A673 (cell line): Measurements from ENCODE around the gene TMPO. TPM values are rescaled to one million over a fixed set of nuclear protein-coding genes. Genes with fewer than 3 reads are reported as not detected.
"Not testable (repeated sequence)": the region's sequence is repeated elsewhere in the genome, so short reads cannot be mapped to it uniquely, and the experiment has no call there.

Source experiments
- BruUV-seq: library from RNA; stranded (reverse); fragments of 400-500 nt; replicated peaks from 2 replicates; lab custom pipeline; 2021; lab: Mats Ljungman, UMichigan
- CTCF ChIA-PET: fragments of 300-600 bp; sonication (Branson Sonifier 250); formaldehyde crosslinking; loops from one replicate; lab custom pipeline; 2022; ENCODE audit warnings: antibody characterized with exemption; lab: Charles Lee
- POLR2A ChIA-PET: fragments of 300-600 bp; sonication (Branson Sonifier 250); formaldehyde crosslinking; loops from one replicate; lab custom pipeline; 2022; ENCODE audit warnings: antibody characterized with exemption; ENCODE audit not compliant: low non-redundant PET; lab: Charles Lee
- DNase-seq: peaks from one replicate; pipeline ENCODE4 v3.0.0-alpha.2; 2015; ENCODE audit warnings: low spot score
- H3K27ac ChIP-seq: fragments of 200-600 bp; sonication (generic); 2 replicates; pipeline ENCODE4 v1.5.1; 2016; ENCODE audit warnings: mixed run types, low read depth, mild to moderate bottlenecking, mixed read lengths, antibody characterized with exemption, low read length; ENCODE audit not compliant: poor library complexity, severe bottlenecking
- H3K27me3 ChIP-seq: fragments of 200-600 bp; sonication (generic); replicated peaks from 2 replicates; pipeline ENCODE4 v1.6.1; 2017; ENCODE audit warnings: mixed run types, low read depth, mild to moderate bottlenecking, mixed read lengths, antibody characterized with exemption, low read length; ENCODE audit not compliant: insufficient read depth, poor library complexity
- H3K36me3 ChIP-seq: fragments of 200-600 bp; sonication (generic); 2 replicates; pipeline ENCODE4 v1.6.1; 2016; ENCODE audit warnings: mixed run types, mild to moderate bottlenecking, mixed read lengths, antibody characterized with exemption, low read length; ENCODE audit not compliant: insufficient read depth, poor library complexity, severe bottlenecking
- H3K4me1 ChIP-seq: fragments of 200-600 bp; sonication (generic); 2 replicates; pipeline ENCODE4 v1.6.1; 2017; ENCODE audit warnings: mixed run types, mild to moderate bottlenecking, mixed read lengths, antibody characterized with exemption, low read length; ENCODE audit not compliant: insufficient read depth, poor library complexity, severe bottlenecking
- H3K4me3 ChIP-seq: fragments of 200-600 bp; sonication (generic); 2 replicates; pipeline ENCODE4 v1.5.1; 2016; ENCODE audit warnings: low read depth, mixed run types, mild to moderate bottlenecking, mixed read lengths, low read length; ENCODE audit not compliant: poor library complexity, severe bottlenecking
- H3K9me3 ChIP-seq: fragments of 200-600 bp; sonication (generic); 2 replicates; pipeline ENCODE4 v1.6.1; 2016; ENCODE audit warnings: mixed run types, low read depth, mild to moderate bottlenecking, mixed read lengths, antibody characterized with exemption, low read length; ENCODE audit not compliant: poor library complexity, severe bottlenecking
- EZH2 ChIP-seq: fragments of 200-600 bp; sonication (generic); IDR thresholded peaks from 2 replicates; pipeline ENCODE4 v1.6.1; 2017; ENCODE audit warnings: borderline replicate concordance, low read depth, mild to moderate bottlenecking, mixed read lengths, antibody characterized with exemption, low read length; ENCODE audit not compliant: poor library complexity, severe bottlenecking
- intact Hi-C: fragments of 100-400 bp; cut with micrococcal nuclease; formaldehyde crosslinking; loops from one replicate; pipeline ENCODE4 v1.10.0; 2022; ENCODE audit not compliant: unreplicated experiment
- total RNA-seq: library from RNA; stranded (reverse); gene quantifications from 2 replicates; pipeline ENCODE4 v1.2.3, GENCODE V29; 2021
- TF ChIP-seq, protein P1 (sequence below): fragments of 300-800, 200-600 bp; sonication (generic); conservative IDR thresholded peaks from 2 replicates; pipeline ENCODE4 v1.5.1; 2017; ENCODE audit warnings: low read depth, mild to moderate bottlenecking, antibody characterized with exemption, low read length, moderate library complexity, mixed read lengths

The TMPO gene
- total RNA-seq, 1 experiment from 2014 or later = 296 TPM

GRCh38 chr12:98503592-98504367 lies 11.6 kb upstream of the TMPO start:
- Histone ChIP-seq H3K4me1 (no peaks in the 10 kb centered on the region), H3K27me3 (no peaks in the 10 kb centered on the region), H3K27ac (peak overlapping the region; percentile 95), H3K36me3 (no peaks in the 10 kb centered on the region), H3K9me3 (no peaks in the 10 kb centered on the region), H3K4me3 (peak overlapping the region; percentile 65)
- peak; percentile 95 for DNase-seq
- CTCF ChIA-PET = no interaction called here
- no TSS peak for BruUV-seq
- intact Hi-C loops = loop anchor here (1.0 to 5.0 kb wide), 3 partner anchors 13 to 483 kb away; no protein-coding TSS in a partner anchor
- TF ChIP-seq EZH2 = no peak
- TF ChIP-seq, protein P1, sequence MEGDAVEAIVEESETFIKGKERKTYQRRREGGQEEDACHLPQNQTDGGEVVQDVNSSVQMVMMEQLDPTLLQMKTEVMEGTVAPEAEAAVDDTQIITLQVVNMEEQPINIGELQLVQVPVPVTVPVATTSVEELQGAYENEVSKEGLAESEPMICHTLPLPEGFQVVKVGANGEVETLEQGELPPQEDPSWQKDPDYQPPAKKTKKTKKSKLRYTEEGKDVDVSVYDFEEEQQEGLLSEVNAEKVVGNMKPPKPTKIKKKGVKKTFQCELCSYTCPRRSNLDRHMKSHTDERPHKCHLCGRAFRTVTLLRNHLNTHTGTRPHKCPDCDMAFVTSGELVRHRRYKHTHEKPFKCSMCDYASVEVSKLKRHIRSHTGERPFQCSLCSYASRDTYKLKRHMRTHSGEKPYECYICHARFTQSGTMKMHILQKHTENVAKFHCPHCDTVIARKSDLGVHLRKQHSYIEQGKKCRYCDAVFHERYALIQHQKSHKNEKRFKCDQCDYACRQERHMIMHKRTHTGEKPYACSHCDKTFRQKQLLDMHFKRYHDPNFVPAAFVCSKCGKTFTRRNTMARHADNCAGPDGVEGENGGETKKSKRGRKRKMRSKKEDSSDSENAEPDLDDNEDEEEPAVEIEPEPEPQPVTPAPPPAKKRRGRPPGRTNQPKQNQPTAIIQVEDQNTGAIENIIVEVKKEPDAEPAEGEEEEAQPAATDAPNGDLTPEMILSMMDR = no peak
- POLR2A ChIA-PET = no interaction called here

DNA sequence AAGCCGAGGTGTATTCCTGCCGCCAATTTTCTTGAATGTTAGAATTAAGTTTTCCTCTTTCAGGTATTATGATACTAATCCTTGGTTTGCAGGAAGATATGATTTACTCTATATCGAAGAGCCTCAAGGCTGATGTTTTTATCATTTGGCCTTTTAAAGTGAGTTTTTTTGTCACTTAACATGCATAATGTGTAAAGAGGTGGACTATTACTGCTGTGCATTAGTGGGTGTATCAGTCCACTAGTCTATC lies 11.1 kb upstream of the TMPO start:
- no TSS peak for BruUV-seq

GRCh38 chr12:98509063-98509462 lies 6.3 kb upstream of the TMPO start:
- ChIA-PET CTCF (no interaction called here), POLR2A (no interaction called here)
- TF ChIP-seq EZH2 = no peak
- TF ChIP-seq, protein P1 = no peak
- DNase-seq = no peak
- intact Hi-C loops = no loop called here
- Histone ChIP-seq H3K4me3 (no peak overlapping the region), H3K27me3 (no peaks in the 10 kb centered on the region), H3K9me3 (no peaks in the 10 kb centered on the region), H3K27ac (no peak overlapping the region), H3K36me3 (no peaks in the 10 kb centered on the region), H3K4me1 (peaks cover 12% of the 10 kb centered on the region)
- BruUV-seq = no TSS peak

More for the DNA sequence above, 11.1 kb upstream of the TMPO start:
- Histone ChIP-seq H3K4me1 (no peaks in the 10 kb centered on the region), H3K9me3 (no peaks in the 10 kb centered on the region), H3K4me3 (peak overlapping the region; percentile 65), H3K27me3 (no peaks in the 10 kb centered on the region), H3K27ac (peak overlapping the region; percentile 95), H3K36me3 (no peaks in the 10 kb centered on the region)
- intact Hi-C loops = loop anchor here (5.0 kb wide), 1 partner anchor 67 kb away; no protein-coding TSS in a partner anchor
- CTCF ChIA-PET = no interaction called here
- no peak for DNase-seq
- no peak for TF ChIP-seq EZH2
- TF ChIP-seq, protein P1 = no peak
- POLR2A ChIA-PET = no interaction called here

DNA sequence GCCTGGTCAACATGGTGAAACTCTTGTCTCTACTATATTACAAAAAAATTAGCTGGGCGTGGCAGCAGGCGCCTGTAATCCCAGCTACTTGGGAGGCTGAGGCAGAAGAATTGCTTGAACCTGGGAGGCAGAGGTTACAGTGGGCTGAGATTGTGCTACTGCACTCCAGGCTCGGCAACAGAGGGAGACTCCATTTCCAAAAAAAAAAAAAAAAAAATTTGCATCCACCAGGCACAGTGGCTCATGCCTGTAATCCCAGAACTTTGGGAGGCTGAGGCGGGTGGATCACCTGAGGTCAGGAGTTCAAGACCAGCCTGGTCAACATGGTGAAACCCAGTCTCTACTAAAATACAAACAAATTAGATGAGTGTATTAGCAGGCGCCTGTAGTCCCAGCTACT lies 3.6 kb upstream of the TMPO start:
- POLR2A ChIA-PET, H3K27ac ChIP-seq, CTCF ChIA-PET, intact Hi-C loops, H3K27me3 ChIP-seq, H3K4me3 ChIP-seq, BruUV-seq, DNase-seq, H3K9me3 ChIP-seq, H3K36me3 ChIP-seq: not testable (repeated sequence)
- peaks cover 13% of the 10 kb centered on the region for H3K4me1 ChIP-seq
